OCI-LY1 (cell line): ENCODE results near the gene TLE4.

Experiments used
- CTCF ChIP-seq: fragments of 200-600 bp; sonication (generic), shearing (Covaris generic); IDR thresholded peaks from 2 replicates; pipeline ENCODE4 v1.5.1; 2017; ENCODE audit warnings: mild to moderate bottlenecking, antibody characterized with exemption, low read length, moderate library complexity, mixed read lengths
- EZH2 ChIP-seq: fragments of 200-600 bp; sonication (generic), shearing (Covaris generic); IDR thresholded peaks from 2 replicates; pipeline ENCODE4 v1.8.0; 2017; ENCODE audit warnings: borderline replicate concordance, mixed run types, mild to moderate bottlenecking, antibody characterized with exemption, low read length, moderate library complexity, mixed read lengths

- TF ChIP-seq CTCF (no peak), EZH2 (no peak)
These were observed 127.7 kb downstream of the TLE4 start for GRCh38 chr9:79699479-79699878.
